NOMO-1 treated with dmso at 0.1 percent for 144 hours (cell line): ENCODE data around the gene C6orf15.

Experiments
- DNase-seq: peaks from one replicate; lab custom pipeline; 2025; ENCODE audit not compliant: unreplicated experiment; lab: John Stamatoyannopoulos, UW

C6orf15 gene

DNA sequence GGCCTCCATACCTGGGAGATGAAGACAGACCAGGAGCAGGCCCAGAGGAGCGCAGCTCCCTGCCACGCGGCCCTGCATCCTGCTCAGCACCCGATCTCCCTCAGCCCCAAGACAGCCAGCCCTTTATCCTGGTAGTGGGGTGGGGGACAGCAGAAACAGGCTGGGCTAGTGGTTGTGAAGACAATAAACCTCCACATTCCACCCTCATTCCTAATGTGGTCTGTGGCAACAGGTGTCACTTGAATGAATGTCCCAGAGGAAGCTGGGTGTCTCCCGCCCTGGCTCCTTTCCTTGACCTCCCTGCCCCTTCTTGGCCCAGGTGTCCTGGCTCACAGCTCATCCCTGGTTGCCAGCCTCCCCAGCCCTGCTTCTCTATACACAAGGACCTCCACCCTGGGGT lies at the start of gene C6orf15:
Gene C6orf15, minus strand, starts transcription at position 98 of the 400 bp plus-strand sequence. Its CDS starts 20 bp downstream, at position 78.
- DNase-seq: no peak

DNA sequence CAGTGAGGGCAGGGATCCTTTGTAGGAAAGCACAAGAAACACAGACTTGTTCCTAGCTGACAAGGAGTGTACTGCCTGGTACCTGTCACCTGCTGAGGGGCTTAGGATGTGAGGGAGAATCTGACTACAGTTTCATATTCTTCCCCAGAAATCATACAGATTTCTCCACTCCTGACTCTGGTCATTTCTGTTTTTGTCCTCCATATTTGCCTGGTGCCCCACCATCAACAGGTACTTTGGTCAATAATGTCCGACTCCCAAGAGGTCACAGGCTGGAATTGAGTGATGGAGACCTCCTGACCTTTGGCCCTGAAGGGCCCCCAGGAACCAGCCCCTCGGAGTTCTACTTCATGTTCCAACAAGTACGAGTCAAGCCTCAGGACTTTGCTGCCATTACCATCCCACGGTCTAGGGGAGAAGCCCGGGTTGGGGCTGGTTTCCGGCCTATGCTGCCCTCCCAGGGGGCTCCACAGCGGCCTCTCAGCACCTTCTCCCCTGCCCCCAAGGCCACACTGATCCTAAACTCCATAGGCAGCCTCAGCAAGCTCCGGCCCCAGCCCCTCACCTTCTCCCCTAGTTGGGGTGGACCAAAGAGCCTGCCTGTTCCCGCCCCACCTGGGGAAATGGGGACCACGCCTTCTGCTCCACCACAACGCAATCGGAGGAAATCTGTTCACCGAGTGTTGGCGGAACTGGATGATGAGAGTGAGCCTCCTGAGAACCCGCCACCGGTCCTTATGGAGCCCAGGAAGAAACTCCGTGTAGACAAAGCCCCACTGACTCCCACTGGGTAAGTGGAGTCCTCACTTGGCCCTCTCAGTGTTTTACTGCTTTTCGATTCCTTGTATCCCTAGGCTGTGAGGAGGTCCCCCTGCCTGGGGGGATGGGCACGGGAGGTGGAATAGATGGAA lies 49.1 kb upstream of the C6orf15 start:
- DNase-seq: no peak

DNA sequence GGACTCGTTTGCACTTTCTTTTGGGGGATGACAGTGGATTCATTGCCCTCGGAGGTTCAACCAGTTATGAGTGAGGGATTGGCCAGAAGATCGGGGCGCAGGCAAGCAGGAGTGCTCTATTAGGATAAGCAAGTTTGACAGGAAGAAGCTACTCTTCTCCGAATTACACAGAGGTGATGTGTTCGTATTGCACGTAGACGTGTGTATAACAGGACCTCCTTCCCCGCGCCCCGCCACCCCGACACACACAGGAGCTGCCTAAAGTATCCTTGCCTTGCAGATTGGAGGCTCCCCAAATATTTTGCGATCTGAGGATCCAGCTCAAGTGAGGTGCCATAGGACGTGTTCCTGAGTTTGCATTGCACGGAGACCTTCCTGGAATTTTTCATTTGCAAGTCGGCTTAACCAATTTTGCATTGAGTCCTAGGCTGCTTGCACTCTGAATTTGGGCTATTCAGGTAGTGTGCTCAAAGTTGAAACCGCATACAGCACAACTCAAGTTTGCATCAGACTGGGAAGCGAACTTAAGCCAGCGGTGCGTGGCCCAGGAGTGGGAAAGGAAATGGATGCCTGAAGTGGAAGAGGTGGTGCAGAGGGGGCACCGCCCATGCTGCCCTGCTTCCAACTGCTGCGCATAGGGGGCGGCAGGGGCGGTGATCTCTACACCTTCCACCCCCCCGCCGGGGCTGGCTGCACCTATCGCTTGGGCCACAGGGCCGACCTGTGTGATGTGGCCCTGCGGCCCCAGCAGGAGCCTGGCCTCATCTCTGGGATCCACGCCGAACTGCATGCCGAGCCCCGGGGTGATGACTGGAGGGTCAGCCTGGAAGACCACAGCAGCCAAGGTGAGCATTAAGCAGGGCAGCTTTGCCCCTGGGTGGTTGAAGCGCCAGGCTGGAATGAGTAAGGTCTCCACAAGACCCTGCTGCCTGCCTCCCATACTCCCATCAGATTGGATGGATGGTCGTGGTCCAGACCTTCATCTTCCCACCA lies 46.8 kb upstream of the C6orf15 start:
- no peak for DNase-seq

DNA sequence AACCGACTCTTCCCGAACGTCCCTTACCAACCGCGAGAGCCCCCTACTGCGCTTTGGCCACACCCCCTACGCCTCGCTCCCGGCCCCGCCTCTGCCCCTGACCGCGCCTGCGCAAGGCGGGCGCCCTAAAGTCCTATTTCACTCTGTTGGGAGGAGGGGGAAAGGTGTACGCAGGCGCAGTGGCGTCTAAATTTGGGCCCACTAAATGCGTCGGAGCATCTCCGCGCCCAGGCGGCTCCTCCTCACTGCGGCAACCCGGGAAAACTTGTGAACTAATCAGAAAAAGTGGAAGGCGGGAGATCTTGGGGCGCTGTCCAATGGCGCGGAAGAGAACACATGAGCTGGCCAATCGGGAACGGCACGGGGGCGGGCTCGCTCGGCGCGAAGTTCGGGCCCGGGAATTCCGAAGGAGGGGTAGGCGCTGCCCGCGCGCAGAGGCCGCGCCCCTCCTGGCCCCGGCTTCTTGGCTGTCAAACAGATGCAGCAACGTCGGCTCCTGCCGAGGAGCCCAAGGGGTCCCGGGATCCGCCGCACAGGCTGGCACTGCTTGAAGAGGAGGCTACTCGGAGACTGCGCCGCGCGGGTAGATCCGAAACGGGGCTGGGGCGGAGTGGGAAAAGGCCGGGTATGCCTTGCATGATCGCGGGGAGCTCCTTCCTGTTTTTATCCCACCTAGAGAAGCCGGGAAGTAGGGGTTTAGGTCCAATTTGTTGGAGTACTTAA lies 45.9 kb upstream of the C6orf15 start, which contains the start of gene TCF19:
Gene TCF19, plus strand, starts transcription at position 450 of the 723 bp plus-strand sequence. CDS start 881 bp downstream, outside the sequence.
- peak; percentile 96 for DNase-seq

DNA sequence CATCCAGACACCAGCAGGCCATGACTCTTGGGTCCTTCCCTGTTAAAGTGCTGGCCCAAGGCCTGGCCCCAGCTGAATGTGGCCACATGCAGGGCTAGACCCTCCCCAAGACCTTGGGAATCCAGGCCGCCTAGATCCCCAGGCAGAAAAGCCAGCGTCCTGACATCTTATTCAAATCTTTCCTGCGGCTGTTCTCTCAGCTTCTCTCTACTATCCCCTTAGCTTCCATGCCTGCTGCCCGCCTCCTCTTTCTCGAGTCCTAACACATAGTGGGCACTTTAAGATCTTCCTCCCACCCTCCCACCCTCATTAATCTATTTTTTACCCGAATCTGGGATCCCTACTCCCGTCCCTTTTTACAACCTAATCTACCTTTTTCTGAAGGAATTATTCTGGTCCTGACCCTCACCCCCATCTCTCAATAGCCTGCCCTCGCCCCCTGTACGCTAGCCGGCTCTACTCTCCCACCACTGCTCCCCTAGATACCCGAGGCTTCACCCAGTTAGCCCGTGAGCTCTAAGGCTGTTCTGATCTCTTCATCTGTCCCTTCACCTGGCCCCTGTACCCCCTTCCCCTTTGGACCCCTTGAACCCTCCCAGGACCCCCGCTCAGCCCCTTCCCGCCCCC lies 45.3 kb upstream of the C6orf15 start, which contains the start of gene CCHCR1:
Gene CCHCR1, minus strand, starts transcription at position 290 of the 627 bp plus-strand sequence. Its CDS starts 202 bp downstream, at position 88.
- no peak for DNase-seq

DNA sequence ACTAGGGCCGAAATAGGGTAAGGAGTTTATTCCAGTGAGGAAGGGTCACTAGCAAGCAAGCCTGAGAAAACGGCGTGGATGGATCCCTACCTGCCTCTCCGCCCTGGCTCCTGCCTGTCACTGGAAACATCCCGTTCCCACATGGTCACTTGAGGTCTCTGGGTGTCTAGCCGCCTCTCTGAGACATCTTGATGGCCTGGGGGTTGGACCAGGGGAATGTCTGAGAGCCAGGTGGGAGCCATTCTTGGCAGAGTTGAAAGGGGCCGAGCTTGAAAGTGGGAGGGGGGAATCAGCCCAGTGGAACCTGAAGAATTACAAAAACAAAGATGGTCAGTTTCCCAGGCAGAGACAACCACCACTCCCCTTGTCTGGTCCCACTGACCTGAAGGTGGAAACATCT lies 44.3 kb upstream of the C6orf15 start:
- DNase-seq: no peak

DNA sequence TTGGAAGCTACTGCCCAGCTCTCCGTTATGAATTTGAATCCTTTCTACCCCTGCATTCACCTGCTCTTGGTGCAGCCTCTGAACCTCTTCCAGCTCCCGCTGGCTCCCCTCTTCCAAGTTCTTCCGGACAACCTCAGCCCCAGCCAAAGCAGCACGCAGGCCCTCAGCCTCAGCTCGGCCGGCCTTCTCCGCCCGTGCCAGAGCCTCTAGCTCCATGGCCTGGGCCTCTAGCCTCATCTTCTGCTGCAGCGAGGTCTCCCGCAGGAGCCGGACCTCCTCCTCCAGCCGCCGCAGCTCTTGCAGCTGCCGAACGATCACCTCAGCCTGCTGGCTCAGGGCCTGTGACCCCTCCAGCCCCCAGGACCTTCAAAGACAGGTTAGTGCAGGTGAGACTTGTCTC lies 42.1 kb upstream of the C6orf15 start:
- DNase-seq: no peak

DNA sequence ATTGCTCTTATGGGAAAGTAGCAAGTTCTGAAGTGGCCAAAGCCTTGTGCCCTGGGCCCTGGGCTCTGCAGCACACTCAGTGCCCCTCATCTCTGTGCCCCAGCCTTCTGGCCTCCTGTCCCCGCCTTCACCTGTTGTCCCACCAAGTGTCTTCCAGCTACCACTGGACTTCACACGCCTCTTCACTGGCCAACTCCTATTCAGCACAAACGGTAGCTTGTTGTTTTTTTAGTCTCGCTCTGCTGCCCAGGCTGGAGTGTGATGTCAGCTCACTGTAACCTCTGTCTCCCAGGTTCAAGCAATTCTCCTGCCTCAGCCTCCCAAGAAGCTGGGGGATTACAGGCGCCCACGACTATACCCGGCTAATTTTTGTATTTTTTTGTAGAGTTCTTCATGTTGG lies 40.4 kb upstream of the C6orf15 start:
- DNase-seq: no peak

DNA sequence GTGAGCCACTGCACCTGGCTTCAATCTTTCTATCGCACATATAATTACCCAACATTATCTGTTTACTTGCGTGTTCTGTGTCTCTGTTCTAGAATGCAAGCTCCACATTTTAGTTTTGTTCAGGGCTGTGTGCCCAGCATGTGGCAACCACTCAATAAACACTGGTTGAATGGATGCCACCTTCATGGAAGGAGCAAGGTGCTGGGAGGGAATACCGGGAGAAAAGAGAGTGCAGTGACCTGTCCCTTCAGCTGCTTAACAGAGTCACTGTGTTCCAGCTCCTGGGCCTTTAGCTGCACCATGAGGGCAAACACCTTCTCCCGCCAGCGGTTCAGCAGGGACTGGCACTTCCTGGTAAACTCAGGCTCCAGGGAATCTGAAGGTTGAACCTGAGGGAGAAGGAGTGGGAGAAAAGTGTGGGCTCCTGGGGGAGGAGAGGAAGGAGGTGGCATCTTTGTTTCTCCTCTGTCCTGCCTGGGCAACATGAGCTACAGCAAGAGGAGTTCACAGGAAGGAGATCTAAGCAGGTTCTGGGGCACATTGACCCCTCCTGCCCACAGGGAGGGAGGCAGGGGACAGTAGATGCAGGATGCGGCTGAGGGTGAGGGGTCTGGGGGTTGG lies 37.6 kb upstream of the C6orf15 start:
- DNase-seq: no peak

DNA sequence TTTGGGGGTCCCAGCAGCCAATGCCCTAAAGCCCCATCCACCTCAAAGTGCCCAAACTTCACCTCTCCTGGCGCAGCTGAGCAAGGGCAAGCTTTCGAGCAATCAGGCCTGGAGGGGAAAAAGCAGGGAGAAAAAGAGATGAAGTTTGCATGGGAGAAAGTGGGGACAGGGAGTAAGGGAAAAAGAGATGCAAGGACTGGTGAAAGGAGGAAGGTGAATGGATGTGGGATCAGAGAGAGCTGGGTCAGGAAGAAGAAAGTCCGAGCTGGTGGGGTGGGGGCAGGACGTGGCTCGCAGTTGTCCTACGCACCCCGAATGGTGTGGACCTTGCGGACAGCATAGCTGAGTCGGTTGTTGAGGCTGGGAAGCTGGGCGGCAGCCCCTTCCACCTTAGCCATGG lies 33.0 kb upstream of the C6orf15 start:
- DNase-seq: no peak

DNA sequence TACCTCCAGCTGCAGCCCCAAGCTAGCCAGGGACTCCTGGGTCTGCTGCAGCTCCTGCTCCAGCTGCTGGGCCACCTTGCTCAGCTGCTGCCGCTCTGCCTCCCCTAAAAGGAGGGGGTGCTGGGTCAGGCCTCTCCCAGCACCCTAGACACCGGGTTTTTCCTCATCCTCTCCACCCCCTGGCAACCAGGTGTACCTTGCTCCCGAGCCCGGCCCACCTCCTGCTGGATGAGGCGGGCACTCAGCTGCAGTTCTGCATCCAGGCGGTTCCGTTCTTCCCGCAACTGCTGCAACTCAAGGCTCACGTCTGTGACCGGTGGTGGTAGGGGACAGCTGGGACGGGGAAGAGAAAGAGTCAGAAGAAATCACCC lies 32.6 kb upstream of the C6orf15 start:
- DNase-seq: no peak

DNA sequence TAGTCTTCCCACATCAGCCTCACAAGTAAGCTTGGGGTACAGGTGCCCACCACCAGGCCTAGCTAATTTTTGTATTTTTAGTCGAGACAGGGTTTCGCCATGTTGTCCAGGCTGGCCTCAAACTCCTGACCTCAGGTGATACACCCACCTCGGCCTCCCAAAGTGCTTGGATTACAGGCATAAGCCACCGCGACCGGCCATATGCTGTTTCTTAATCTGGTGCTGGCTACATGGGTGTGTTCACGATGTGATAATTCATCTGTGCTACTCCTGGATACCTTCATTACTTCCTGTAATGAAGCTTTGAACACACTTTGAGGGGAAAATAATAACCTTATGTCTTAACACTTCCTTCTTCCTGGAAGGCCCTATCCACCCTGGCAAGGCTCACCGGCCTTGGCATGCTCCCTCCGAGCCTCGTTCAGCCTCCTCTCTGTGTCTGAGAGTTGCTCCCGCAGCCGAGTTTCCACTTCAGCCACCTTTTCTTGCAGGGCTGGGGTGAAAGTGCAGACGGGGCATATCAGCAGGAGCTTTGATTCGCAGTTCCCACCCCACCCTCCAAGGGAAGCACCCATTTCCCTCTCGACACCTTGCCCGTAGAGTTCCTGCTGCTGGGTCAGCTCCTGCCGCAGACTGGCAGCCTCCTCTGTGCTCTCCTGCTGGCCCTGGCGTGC lies 32.1 kb upstream of the C6orf15 start:
- no peak for DNase-seq

DNA sequence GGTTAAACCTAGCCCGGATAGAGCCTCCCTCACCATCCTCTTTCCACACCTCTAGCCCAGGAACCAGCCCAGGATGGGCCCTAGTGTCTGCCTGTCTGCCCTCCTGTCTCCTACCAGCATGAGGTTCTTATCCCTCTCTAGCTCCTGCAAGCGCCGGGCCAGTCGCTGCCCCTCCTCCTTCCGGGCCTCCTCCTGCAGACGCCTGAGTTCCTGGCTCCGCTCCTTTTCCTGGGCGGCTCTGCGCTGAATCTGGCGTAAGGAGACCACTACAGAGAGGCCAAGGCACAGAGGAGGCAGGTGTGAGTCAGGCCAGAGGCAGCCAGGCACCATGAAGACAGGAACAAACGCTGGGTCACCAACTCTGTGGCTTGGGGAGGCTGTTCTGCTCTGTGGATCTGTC lies 30.8 kb upstream of the C6orf15 start:
- DNase-seq: no peak

DNA sequence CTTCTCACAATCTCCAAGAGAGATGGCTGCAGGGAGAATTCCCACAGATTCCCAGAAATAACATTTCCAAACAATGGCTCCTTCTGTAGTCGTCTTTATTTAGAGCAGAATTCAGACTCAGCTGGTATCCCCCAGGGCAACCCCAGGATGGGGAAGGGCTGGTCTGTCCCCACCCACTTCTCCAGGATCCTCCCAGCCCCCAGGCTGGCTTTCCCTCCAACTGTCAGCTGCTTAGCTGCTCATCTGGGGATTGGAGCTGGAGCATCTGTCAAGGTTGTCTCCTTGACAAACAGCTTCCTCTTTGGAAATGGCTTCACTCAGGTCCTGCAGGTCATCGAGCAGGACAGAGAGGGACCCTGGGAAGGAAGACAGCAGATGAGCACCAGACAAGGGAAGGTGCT lies 30.0 kb upstream of the C6orf15 start:
- DNase-seq: no peak

DNA sequence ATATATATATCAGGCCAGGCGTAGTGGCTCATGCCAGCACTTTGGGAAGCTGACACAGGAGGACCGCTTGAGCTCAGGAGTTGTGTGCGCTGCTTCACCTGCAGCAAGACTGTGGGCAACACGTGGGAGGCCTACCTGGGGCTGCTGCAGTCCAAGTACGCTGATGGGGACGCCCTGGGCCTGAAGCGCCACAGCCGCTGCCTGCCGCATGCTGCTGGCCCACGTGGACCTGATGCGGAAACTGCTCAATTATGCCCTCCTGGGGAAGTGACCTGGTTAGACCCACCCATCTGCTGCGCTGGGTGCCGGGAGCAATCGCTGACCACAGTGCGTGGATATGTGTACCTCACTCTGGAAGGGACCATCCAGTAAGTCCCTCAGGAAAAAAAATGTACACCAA lies 28.3 kb upstream of the C6orf15 start:
- no peak for DNase-seq

DNA sequence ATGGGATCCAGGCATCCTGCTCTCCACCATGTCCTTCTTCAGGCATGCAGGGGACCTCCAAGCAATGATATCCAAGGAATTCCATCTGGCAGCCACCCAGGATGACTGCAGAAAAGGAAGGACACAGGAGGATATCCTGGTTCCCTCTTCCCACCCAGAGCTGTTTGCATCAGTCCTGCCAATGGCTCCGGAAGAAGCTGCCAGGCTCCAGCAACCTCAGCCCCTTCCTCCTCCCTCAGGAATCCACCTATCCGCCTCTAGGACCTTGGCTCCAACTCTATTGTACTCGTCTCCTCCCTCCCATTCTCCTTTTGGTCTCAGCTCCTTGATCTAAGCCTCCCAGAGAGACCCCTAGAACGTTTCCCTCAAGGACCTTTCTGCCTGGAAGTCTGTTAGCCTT lies 27.2 kb upstream of the C6orf15 start:
- DNase-seq: no peak

DNA sequence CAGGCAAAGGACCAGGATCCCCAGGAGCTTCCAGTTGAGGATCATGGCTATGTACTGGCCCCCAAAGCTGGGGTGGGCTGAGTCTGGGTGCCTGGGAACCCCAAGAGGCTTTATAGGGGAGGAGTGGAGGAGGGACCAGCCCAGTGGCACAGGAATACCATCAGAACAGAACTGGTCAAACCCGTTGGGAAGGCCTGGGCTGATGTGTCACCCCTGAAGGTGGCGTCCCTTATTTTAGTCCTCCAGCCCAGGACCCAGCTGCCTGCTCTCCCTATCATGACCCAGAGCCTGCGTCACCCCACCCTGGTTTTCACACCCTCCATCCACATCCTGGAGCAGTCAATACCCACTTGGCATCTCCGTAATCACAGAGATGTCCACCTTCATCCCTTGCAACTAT lies 26.6 kb upstream of the C6orf15 start, which contains the start of gene PSORS1C2:
Gene PSORS1C2, minus strand, starts transcription at position 85 of the 400 bp plus-strand sequence. Its CDS starts 40 bp downstream, at position 45.
- DNase-seq: no peak

DNA sequence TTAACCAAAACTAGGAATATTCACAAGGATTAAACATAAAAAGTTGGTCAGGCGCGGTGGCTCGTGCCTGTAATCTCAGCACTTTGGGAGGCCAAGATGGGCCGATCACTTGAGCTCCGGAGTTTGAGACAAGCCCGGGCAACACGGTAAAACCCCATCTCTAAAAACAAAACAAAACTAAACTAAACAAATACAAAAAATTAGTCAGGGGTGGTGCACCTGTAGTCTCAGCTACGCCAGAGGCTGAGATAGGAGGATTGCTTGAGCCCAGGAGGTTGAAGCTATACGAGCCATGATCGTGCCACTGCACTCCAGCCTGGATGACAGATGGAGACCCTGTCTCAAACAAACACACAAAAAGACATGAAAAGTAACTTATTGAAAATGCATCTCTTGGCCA lies 23.3 kb upstream of the C6orf15 start:
- DNase-seq: no peak

DNA sequence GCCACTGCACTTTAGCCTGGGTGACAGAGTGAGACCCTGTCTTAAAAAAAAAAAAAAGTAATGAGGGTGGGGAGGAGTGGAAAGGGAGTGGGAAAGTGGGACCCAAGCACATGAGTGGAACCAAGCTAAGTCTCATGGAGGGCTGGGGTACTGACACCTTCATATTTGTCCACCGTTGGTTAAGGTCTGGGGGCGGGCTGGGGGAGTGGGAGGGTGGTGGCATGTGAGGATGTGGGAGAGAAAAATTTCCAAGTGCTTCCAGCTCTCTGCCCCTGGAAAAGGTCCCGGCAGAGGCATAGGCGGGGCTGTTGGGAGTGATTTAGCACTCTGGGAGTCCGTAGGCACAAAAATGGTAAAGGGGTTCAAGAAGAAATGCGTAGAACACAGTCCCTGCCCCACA lies 20.4 kb upstream of the C6orf15 start:
- DNase-seq: no peak
